DND-41 (cell line): Measurements from ENCODE around the gene THOC7.
A peak's percentile ranks its signal among the peaks of the same experiment; 100 is the strongest.

Source experiments
- ATAC-seq: fragments of 200-7000 bp; cut with Tn5 transposase; 3 replicates; pipeline ENCODE4 v1.9.1; 2021; ENCODE audit warnings: low read depth; ENCODE audit not compliant: insufficient read depth
- DNase-seq: peaks from one replicate; pipeline ENCODE4 v3.0.0-alpha.2; 2020
- H2AFZ ChIP-seq: 2 replicates; pipeline ENCODE4 v1.6.0; 2012; ENCODE audit warnings: low read depth, low read length
- H3K27ac ChIP-seq: 2 replicates; pipeline ENCODE4 v1.5.1; 2012; ENCODE audit warnings: low read length, inconsistent platforms
- H3K27me3 ChIP-seq: fragments of 200-600 bp; sonication (generic); 2 replicates; pipeline ENCODE4 v1.6.0; 2012; ENCODE audit warnings: low read length, mild to moderate bottlenecking, inconsistent platforms; ENCODE audit not compliant: insufficient read depth, poor library complexity
- H3K36me3 ChIP-seq: 2 replicates; pipeline ENCODE4 v1.5.1; 2012; ENCODE audit warnings: low read length, inconsistent platforms; ENCODE audit not compliant: insufficient read depth
- H3K4me1 ChIP-seq: 2 replicates; pipeline ENCODE4 v1.5.1; 2012; ENCODE audit warnings: mild to moderate bottlenecking, low read length; ENCODE audit not compliant: insufficient read depth
- H3K4me2 ChIP-seq: 2 replicates; pipeline ENCODE4 v1.6.0; 2012; ENCODE audit warnings: mild to moderate bottlenecking, moderate library complexity, low read length, inconsistent platforms; ENCODE audit not compliant: insufficient read depth
- H3K4me3 ChIP-seq, 2 experiments: fragments of 200-600 bp in 1 of 2; shearing (Covaris generic) in 1 of 2; 2 replicates each; pipeline ENCODE4 v1.5.1; 2012 to 2016; ENCODE audit warnings: inconsistent platforms in 2 of 2, low read length in 2 of 2, mild to moderate bottlenecking in 2 of 2, low read depth in 1 of 2, moderate library complexity in 1 of 2
- H3K79me2 ChIP-seq: 2 replicates; pipeline ENCODE4 v1.6.0; 2012; ENCODE audit warnings: low read length, inconsistent platforms; ENCODE audit not compliant: insufficient read depth
- H3K9ac ChIP-seq: 2 replicates; pipeline ENCODE4 v1.6.0; 2012; ENCODE audit warnings: low read depth, mild to moderate bottlenecking, inconsistent platforms, low read length, moderate library complexity
- H3K9me3 ChIP-seq: 2 replicates; pipeline ENCODE4 v1.5.1; 2012; ENCODE audit warnings: low read length, moderate library complexity, mild to moderate bottlenecking, inconsistent platforms; ENCODE audit not compliant: insufficient read depth, severe bottlenecking
- H4K20me1 ChIP-seq: 2 replicates; pipeline ENCODE4 v1.6.0; 2012; ENCODE audit warnings: low read length; ENCODE audit not compliant: insufficient read depth
- EZH2 ChIP-seq: IDR thresholded peaks from 3 replicates; pipeline ENCODE4 v1.6.1; 2012; ENCODE audit warnings: borderline replicate concordance, low read depth, mild to moderate bottlenecking, moderate library complexity, low read length, inconsistent platforms; ENCODE audit not compliant: severe bottlenecking
- TF ChIP-seq, protein P1 (sequence below): IDR thresholded peaks from 2 replicates; pipeline ENCODE4 v1.5.1; 2012; ENCODE audit warnings: borderline replicate concordance, low read length, moderate library complexity, mild to moderate bottlenecking; ENCODE audit not compliant: poor library complexity, severe bottlenecking; ENCODE audit errors: extremely low read depth

The THOC7 gene

DNA sequence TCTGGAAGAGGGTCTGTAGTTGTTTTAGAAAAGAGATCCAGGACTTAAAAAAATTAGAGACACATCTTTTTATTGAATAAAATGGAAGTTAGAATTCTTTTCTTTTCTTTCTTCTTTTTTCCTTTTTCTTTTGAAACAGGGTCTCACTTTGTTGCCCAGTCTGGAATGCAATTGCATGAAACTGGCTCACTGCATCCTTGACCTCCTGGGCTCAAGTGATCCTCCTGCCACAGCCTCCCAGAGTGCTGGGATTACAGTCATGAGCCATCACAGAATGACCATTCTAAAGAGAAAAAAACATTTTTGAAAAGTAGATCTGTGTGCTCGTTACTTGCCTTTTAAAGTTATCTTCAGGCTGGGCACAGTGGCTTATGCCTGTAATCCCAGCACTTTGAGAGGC is 3.6 kb upstream of the THOC7 start:
- Histone ChIP-seq H3K27me3 (no peaks in the 10 kb centered on the region), H3K9ac (no peak overlapping the region), H3K9me3 (no peaks in the 10 kb centered on the region), H2AFZ (no peak overlapping the region), H3K27ac (no peak overlapping the region), H3K4me2 (no peak overlapping the region), H3K4me3 (no peak overlapping the region), H3K36me3 (no peaks in the 10 kb centered on the region; the same call in 1 of the 2 replicates), H4K20me1 (peaks cover 26% of the 10 kb centered on the region), H3K79me2 (peaks cover 94% of the 10 kb centered on the region), H3K4me1 (peaks cover 29% of the 10 kb centered on the region)
- TF ChIP-seq, protein P1, sequence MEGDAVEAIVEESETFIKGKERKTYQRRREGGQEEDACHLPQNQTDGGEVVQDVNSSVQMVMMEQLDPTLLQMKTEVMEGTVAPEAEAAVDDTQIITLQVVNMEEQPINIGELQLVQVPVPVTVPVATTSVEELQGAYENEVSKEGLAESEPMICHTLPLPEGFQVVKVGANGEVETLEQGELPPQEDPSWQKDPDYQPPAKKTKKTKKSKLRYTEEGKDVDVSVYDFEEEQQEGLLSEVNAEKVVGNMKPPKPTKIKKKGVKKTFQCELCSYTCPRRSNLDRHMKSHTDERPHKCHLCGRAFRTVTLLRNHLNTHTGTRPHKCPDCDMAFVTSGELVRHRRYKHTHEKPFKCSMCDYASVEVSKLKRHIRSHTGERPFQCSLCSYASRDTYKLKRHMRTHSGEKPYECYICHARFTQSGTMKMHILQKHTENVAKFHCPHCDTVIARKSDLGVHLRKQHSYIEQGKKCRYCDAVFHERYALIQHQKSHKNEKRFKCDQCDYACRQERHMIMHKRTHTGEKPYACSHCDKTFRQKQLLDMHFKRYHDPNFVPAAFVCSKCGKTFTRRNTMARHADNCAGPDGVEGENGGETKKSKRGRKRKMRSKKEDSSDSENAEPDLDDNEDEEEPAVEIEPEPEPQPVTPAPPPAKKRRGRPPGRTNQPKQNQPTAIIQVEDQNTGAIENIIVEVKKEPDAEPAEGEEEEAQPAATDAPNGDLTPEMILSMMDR, result no peak
- TF ChIP-seq EZH2, result no peak
- ATAC-seq (no peak), DNase-seq (no peak)

DNA sequence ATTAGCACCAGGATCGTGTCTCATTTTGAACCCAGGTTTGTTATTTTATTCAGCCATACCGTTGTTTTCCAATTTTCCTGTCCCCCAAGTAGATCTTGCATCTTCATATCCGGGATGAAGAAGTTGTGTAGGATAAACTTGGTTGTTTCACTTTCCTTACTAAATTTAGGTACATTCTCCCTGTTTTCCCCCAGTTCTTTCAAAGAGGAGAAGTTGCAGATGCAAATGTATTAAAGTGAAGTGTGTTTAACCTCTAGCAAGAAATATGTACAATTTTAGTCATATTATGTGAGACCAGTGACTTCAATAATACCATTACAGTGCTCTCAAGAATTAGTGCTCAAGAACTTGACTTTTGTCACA is 1.3 kb upstream of the THOC7 start:
- peak overlapping the region; percentile 55 to 94; a peak in 3 of 4 replicates for H3K4me3 ChIP-seq
- TF ChIP-seq EZH2, result no peak
- TF ChIP-seq, protein P1, result no peak
- H3K79me2 ChIP-seq, result peaks cover 95% of the 10 kb centered on the region
- peak overlapping the region; percentile 76 for H3K4me2 ChIP-seq
- DNase-seq, result no peak
- H3K27me3 ChIP-seq, result no peaks in the 10 kb centered on the region
- H3K27ac ChIP-seq, result peak overlapping the region; percentile 80
- H3K9me3 ChIP-seq, result no peaks in the 10 kb centered on the region
- peak overlapping the region; percentile 78 for H2AFZ ChIP-seq
- H4K20me1 ChIP-seq, result 0 out of 2 replicates have a peak, but pooled peaks cover 27% of the 10 kb centered on the region
- no peak for ATAC-seq
- H3K9ac ChIP-seq, result peak overlapping the region; percentile 85
- H3K4me1 ChIP-seq, result peaks cover 40% of the 10 kb centered on the region
- no peaks in the 10 kb centered on the region; the same call in 1 of the 2 replicates for H3K36me3 ChIP-seq

DNA sequence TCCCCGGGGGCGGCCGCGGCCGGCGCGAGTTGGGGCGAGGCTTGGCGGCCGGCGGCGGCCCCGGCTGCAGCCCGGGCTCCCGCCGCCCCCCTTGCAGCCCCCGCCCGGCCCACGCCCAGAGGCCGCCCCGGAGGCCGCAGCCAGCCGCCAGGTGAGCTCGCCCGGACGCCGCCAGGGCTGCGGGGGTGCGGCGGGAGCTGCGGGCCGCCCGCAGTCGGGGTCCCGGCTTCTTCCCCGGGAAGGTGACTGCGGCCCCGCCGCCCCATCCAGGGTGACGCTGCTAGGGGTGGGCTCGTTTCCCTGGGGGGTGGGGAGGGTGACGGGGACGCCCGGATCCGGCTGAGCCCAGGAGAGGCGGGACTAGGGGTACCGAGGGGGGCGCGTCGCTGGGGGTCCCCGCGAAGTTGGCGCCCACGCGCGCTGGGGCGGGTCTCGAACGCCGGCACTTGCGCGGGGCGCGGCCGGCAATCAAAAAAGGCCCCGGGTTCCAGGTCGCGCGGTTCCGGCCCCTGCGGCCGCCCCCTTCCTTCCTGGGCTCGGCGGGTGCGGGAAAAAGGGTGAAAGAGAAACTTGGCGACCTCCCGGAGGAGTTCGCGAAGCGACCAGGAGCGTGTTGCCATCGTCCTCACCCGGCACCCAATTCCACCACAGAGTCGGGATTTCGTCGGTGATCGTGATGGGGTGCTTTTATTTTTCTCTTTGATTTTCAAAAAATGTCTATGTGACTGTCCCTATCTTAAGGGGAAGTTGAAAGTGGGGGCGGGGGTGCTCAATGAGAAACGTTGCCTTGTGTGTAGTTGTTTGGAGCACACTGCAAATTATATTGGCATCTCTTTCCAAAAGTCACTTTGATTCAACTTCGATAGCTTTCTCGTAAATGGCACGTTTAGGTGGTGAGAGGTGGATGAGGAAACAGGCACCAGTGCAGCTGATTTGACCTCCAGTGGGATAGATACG is 681 bp upstream of the THOC7 start:
- Histone ChIP-seq H3K36me3 (no peaks in the 10 kb centered on the region; the same call in 1 of the 2 replicates), H2AFZ (peak overlapping the region; percentile 78), H3K9me3 (no peaks in the 10 kb centered on the region), H3K4me2 (peak overlapping the region; percentile 76), H3K27ac (peak overlapping the region; percentile 80), H4K20me1 (peaks cover 24% of the 10 kb centered on the region; the same call in 1 of the 2 replicates), H3K27me3 (no peaks in the 10 kb centered on the region), H3K4me1 (peaks cover 40% of the 10 kb centered on the region), H3K9ac (peak overlapping the region; percentile 85), H3K4me3 (peak overlapping the region; percentile 55 to 94; a peak in 3 of 4 replicates), H3K79me2 (peaks cover 95% of the 10 kb centered on the region)
- TF ChIP-seq EZH2, result no peak
- TF ChIP-seq, protein P1, result no peak
- ATAC-seq (peak; percentile 72), DNase-seq (peak; percentile 71)
